ENCODE data around the gene DIS3L2. TPM values are rescaled to one million over a fixed set of nuclear protein-coding genes. Genes with fewer than 3 reads are reported as not detected.

Gene DIS3L2
- total and polyA plus RNA-seq, 2 experiments from 2014 or later = 15.2 to 25.3 TPM

GRCh38 chr2:232075080-232075479 lies 113.6 kb downstream of the DIS3L2 start (continued):
- TF ChIP-seq REST (IDR thresholded peaks at IDR 0.05; ENCODE audit: unreplicated experiment) = no peak

- ATAC-seq (no peak), DNase-seq (ENCODE audit: low spot score) (no peak)
- no peaks in the 10 kb centered on the region for H3K9me3 Mint-ChIP-seq
- H3K4me3 Mint-ChIP-seq = no peak overlapping the region
- peaks cover 3% of the 10 kb centered on the region for H3K27me3 Mint-ChIP-seq (ENCODE audit: insufficient read depth, low read depth, poor library complexity)
- Histone ChIP-seq H3K27ac (ENCODE audit: low read depth) (no peak overlapping the region), H3K79me2 (replicated peaks; ENCODE audit: insufficient read depth) (no peaks in the 10 kb centered on the region), H3K27me3 (ENCODE audit: insufficient read depth) (no peaks in the 10 kb centered on the region), H3K9me2 (ENCODE audit: insufficient read depth) (peaks cover 5% of the 10 kb centered on the region; the same call in 1 of the 2 replicates), H3F3A (replicated peaks; ENCODE audit: low read depth) (no peaks in the 10 kb centered on the region), H3K36me3 (ENCODE audit: insufficient read depth) (no peaks in the 10 kb centered on the region), H2AFZ (no peak overlapping the region), H3K4me1 (ENCODE audit: insufficient read depth) (no peaks in the 10 kb centered on the region), H3K4me2 (no peak overlapping the region), H4K20me1 (replicated peaks; ENCODE audit: insufficient read depth) (no peaks in the 10 kb centered on the region), H3K4me3 (no peak overlapping the region)
- TF ChIP-seq EZH2 (IDR thresholded peaks at IDR 0.05; ENCODE audit: low read depth, unreplicated experiment) = no peak
- TF ChIP-seq EZH2phosphoT487 (IDR thresholded peaks at IDR 0.05; ENCODE audit: unreplicated experiment) = no peak
- no peak for TF ChIP-seq NANOG (IDR thresholded peaks at IDR 0.05; ENCODE audit: borderline replicate concordance)
- no peak for TF ChIP-seq ZNF462 (CRISPR knock-in tag; IDR thresholded peaks at IDR 0.05)
- no peak for TF ChIP-seq STAT1 (IDR thresholded peaks at IDR 0.05; ENCODE audit: unreplicated experiment)
- no peak for TF ChIP-seq CREB1 (CRISPR knock-in tag; IDR thresholded peaks at IDR 0.05; ENCODE audit: low read depth)
- no peak for TF ChIP-seq ZNF331 (CRISPR knock-in tag; IDR thresholded peaks at IDR 0.05; ENCODE audit: low read depth)
- TF ChIP-seq REST (IDR thresholded peaks at IDR 0.05; ENCODE audit: unreplicated experiment) = no peak
- H3K36me3 Mint-ChIP-seq (ENCODE audit: low read depth) = no peaks in the 10 kb centered on the region
- peaks cover 8% of the 10 kb centered on the region; the same call in 2 of the 3 replicates for H3K4me1 Mint-ChIP-seq
- H3K27ac Mint-ChIP-seq = no peak overlapping the region
Measured at GRCh38 chr2:232075859-232076258, 114.3 kb downstream of the DIS3L2 start.
